Fibroblast of lung (primary cell): ENCODE data around the gene FAM13A. TPM values are rescaled to one million over a fixed set of nuclear protein-coding genes. Genes with fewer than 3 reads are reported as not detected.

Source experiments
- DNase-seq, 2 donors: peaks; one replicate each; pipeline versions ENCODE4 v3.0.0 to v3.0.0-alpha.2; 2010; ENCODE audit warnings: low read depth in 2 of 2
- H2AFZ ChIP-seq: 2 replicates; pipeline ENCODE4 v1.5.1; 2012; ENCODE audit warnings: low read length, control low read depth, inconsistent platforms
- H3K27ac ChIP-seq: 2 replicates; pipeline ENCODE4 v1.5.1; 2011; ENCODE audit warnings: low read length, control low read depth; ENCODE audit not compliant: insufficient read depth
- H3K27me3 ChIP-seq: 2 replicates; pipeline ENCODE4 v1.5.1; 2011; ENCODE audit warnings: mild to moderate bottlenecking, low read length; ENCODE audit not compliant: control insufficient read depth, insufficient read depth
- H3K36me3 ChIP-seq: 2 replicates; pipeline ENCODE4 v1.5.1; 2011; ENCODE audit warnings: low read length; ENCODE audit not compliant: control insufficient read depth, insufficient read depth
- H3K4me1 ChIP-seq: 2 replicates; pipeline ENCODE4 v1.5.1; 2011; ENCODE audit warnings: low read length; ENCODE audit not compliant: control insufficient read depth, insufficient read depth; ENCODE audit errors: extremely low read depth
- H3K4me2 ChIP-seq: 2 replicates; pipeline ENCODE4 v1.5.1; 2011; ENCODE audit warnings: low read length, control low read depth; ENCODE audit not compliant: insufficient read depth; ENCODE audit errors: extremely low read depth
- H3K4me3 ChIP-seq, 4 experiments: fragments of 200-600 bp in 1 of 4; sonication (generic) in 1 of 4; replicated peaks in 1 of 4; 2 replicates each; pipeline ENCODE4 v1.5.1; 2011 to 2016; ENCODE audit warnings: low read length in 4 of 4, low read depth in 3 of 4, mild to moderate bottlenecking in 3 of 4, control low read depth in 2 of 4, inconsistent platforms in 1 of 4, mixed read lengths in 1 of 4; ENCODE audit not compliant: insufficient read depth in 1 of 4; ENCODE audit errors: control extremely low read depth in 1 of 4
- H3K79me2 ChIP-seq: 2 replicates; pipeline ENCODE4 v1.5.1; 2012; ENCODE audit warnings: mild to moderate bottlenecking, low read length, inconsistent platforms; ENCODE audit not compliant: control insufficient read depth, insufficient read depth
- H3K9ac ChIP-seq: 2 replicates; pipeline ENCODE4 v1.5.1; 2011; ENCODE audit warnings: mild to moderate bottlenecking, low read length, control low read depth; ENCODE audit not compliant: insufficient read depth
- H3K9me3 ChIP-seq: 2 replicates; pipeline ENCODE4 v1.5.1; 2012; ENCODE audit warnings: low read depth, low read length; ENCODE audit not compliant: control insufficient read depth, insufficient read depth
- H4K20me1 ChIP-seq: 2 replicates; pipeline ENCODE4 v1.5.1; 2011; ENCODE audit warnings: low read length; ENCODE audit not compliant: control insufficient read depth, insufficient read depth; ENCODE audit errors: extremely low read depth
- EZH2 ChIP-seq: IDR thresholded peaks from 2 replicates; pipeline ENCODE4 v1.5.1; 2012; ENCODE audit warnings: low read length, control low read depth, mild to moderate bottlenecking; ENCODE audit errors: missing control alignments
- polyA plus RNA-seq, 2 donors: library from polyadenylated mRNA; depleted of rRNA in 1 of 2; stranded (reverse) in 1 of 2; unstranded in 1 of 2; fragments of >200 nt; gene quantifications; 2 replicates each; pipeline ENCODE4 v1.2.1, GENCODE V29; 2011 to 2012; ENCODE audit warnings: missing spikeins in 1 of 2
- total RNA-seq: library from RNA; depleted of rRNA; stranded (reverse); fragments of >200 nt; gene quantifications from 2 replicates; pipeline ENCODE4 v1.2.1, GENCODE V29; 2014
- TF ChIP-seq, protein P1 (sequence below), 2 donors: IDR thresholded peaks in 1 of 2; conservative IDR thresholded peaks in 1 of 2; 1 replicate in 1 of 2; 2 replicates in 1 of 2; pipeline ENCODE4 v1.5.1; 2011 to 2012; ENCODE audit warnings: low read length in 2 of 2, control low read depth in 1 of 2, inconsistent platforms in 1 of 2, low read depth in 1 of 2, mild to moderate bottlenecking in 1 of 2

Gene FAM13A
- total and polyA plus RNA-seq, 2 donors (not counting 1 experiment from before 2014, with no cell fraction given): 14.3 to 23.9 TPM

DNA sequence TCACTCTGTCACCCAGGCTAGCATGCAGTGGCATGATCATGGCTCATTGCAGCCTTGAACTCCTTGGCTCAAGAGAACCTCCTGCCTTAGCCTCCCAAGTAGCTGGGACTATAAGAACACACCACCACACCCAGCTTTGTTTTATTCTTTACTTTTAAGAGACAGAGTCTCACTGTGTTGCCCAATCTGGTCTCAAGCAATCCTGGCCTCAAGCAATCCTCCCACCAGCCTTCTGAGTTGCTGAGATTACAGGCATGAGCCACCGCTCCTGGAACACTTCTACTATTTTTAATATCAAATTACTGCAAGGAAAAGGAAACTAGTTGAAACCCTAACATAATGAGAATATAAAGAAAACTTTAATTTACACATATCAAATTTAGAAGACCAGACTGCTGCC is 85.4 kb downstream of the FAM13A start:
- H3K9ac ChIP-seq: no peak overlapping the region
- H3K4me1 ChIP-seq: no peaks in the 10 kb centered on the region
- no peak for TF ChIP-seq EZH2
- TF ChIP-seq, protein P1, sequence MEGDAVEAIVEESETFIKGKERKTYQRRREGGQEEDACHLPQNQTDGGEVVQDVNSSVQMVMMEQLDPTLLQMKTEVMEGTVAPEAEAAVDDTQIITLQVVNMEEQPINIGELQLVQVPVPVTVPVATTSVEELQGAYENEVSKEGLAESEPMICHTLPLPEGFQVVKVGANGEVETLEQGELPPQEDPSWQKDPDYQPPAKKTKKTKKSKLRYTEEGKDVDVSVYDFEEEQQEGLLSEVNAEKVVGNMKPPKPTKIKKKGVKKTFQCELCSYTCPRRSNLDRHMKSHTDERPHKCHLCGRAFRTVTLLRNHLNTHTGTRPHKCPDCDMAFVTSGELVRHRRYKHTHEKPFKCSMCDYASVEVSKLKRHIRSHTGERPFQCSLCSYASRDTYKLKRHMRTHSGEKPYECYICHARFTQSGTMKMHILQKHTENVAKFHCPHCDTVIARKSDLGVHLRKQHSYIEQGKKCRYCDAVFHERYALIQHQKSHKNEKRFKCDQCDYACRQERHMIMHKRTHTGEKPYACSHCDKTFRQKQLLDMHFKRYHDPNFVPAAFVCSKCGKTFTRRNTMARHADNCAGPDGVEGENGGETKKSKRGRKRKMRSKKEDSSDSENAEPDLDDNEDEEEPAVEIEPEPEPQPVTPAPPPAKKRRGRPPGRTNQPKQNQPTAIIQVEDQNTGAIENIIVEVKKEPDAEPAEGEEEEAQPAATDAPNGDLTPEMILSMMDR (conservative IDR thresholded peaks at IDR 0.05 in 1 of 2, IDR thresholded peaks at IDR 0.05 in 1 of 2; ENCODE audit: low read depth in 1 of 2, low read length in 2 of 2): no peak
- no peak overlapping the region for H3K27ac ChIP-seq
- DNase-seq: no peak
- H4K20me1 ChIP-seq: no peaks in the 10 kb centered on the region
- no peak overlapping the region for H3K4me2 ChIP-seq
- H3K36me3 ChIP-seq: no peaks in the 10 kb centered on the region
- H3K79me2 ChIP-seq: no peaks in the 10 kb centered on the region
- no peaks in the 10 kb centered on the region for H3K9me3 ChIP-seq
- no peak overlapping the region for H2AFZ ChIP-seq
- H3K4me3 ChIP-seq: no peak overlapping the region
- H3K27me3 ChIP-seq: no peaks in the 10 kb centered on the region

DNA sequence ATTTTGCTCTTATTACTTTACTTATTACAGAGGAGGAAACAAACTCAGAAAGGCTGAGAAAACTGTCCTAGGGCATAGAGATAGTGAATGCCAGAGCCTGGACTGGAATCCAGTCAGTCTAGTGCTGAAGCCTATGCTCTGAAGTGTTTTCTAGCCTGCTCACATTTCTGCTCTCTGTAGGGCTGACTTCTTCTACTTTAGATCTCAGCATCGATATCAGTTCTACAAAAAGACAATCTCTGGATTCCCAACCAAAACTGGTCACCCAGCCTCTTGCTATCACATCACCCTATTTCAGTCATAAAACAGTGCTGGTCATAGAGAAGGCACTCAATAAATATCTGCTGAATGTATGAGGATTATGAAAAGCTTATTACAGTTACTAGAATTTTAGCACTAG is 87.2 kb downstream of the FAM13A start:
- no peaks in the 10 kb centered on the region for H3K9me3 ChIP-seq
- H3K4me1 ChIP-seq: no peaks in the 10 kb centered on the region
- H3K4me2 ChIP-seq: no peak overlapping the region
- DNase-seq: no peak
- H3K27ac ChIP-seq: no peak overlapping the region
- no peaks in the 10 kb centered on the region for H3K79me2 ChIP-seq
- no peak overlapping the region for H2AFZ ChIP-seq
- H4K20me1 ChIP-seq: no peaks in the 10 kb centered on the region
- H3K36me3 ChIP-seq: no peaks in the 10 kb centered on the region
- H3K4me3 ChIP-seq: no peak overlapping the region
- TF ChIP-seq, protein P1 (conservative IDR thresholded peaks at IDR 0.05 in 1 of 2, IDR thresholded peaks at IDR 0.05 in 1 of 2; ENCODE audit: low read depth in 1 of 2, low read length in 2 of 2): no peak
- no peak for TF ChIP-seq EZH2
- no peaks in the 10 kb centered on the region for H3K27me3 ChIP-seq
- H3K9ac ChIP-seq: no peak overlapping the region

DNA sequence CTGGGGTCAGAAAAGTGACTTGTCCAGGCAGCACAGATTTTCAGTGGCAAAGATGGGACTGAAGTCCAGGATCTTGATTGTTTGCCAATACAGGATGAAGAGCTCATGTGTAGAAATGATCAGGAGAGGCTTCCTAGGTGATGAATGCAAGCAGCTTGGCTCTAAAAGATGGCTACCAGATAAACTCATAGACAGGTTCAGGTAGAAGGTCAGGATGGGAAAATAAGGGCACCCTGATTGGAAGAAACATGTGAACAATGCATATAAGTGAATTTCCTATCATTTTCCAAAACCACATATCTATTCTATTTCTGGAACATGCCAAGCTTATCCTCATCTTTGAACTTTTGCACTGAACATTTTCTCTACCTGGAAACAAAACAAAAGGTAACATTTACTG is 87.7 kb downstream of the FAM13A start:
- H3K4me1 ChIP-seq: no peaks in the 10 kb centered on the region
- no peaks in the 10 kb centered on the region for H3K27me3 ChIP-seq
- H2AFZ ChIP-seq: no peak overlapping the region
- H3K4me2 ChIP-seq: no peak overlapping the region
- DNase-seq: no peak
- H3K79me2 ChIP-seq: no peaks in the 10 kb centered on the region
- H3K27ac ChIP-seq: no peak overlapping the region
- no peak overlapping the region for H3K9ac ChIP-seq
- no peaks in the 10 kb centered on the region for H3K9me3 ChIP-seq
- no peaks in the 10 kb centered on the region for H4K20me1 ChIP-seq
- H3K36me3 ChIP-seq: no peaks in the 10 kb centered on the region
- H3K4me3 ChIP-seq: no peak overlapping the region
- TF ChIP-seq EZH2: no peak
- TF ChIP-seq, protein P1 (conservative IDR thresholded peaks at IDR 0.05 in 1 of 2, IDR thresholded peaks at IDR 0.05 in 1 of 2; ENCODE audit: low read depth in 1 of 2, low read length in 2 of 2): no peak
